ENCODE data around the gene LRRC4C.

Gene LRRC4C

DNA sequence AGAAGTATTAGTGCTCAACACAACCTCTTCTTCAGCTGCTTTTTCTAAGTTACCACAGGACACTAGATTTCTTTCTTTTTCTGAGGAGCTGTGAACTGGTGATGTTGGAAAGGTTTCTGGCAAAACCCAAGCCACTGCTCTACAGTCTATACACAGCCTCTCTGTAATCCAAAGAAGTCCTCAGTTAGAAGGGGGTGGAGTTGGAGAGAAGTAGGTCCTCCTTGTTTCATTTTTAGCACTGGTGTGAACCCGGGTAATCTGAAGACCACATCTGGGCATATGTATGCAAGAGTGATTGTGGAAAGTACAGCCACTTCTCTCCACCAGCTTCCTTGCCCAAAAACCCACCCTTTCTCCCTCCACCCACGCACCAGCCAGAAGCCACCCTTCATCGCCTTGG lies 1168.1 kb downstream of the LRRC4C start:
- no peak for DNase-seq (ENCODE audit: low read depth)

DNA sequence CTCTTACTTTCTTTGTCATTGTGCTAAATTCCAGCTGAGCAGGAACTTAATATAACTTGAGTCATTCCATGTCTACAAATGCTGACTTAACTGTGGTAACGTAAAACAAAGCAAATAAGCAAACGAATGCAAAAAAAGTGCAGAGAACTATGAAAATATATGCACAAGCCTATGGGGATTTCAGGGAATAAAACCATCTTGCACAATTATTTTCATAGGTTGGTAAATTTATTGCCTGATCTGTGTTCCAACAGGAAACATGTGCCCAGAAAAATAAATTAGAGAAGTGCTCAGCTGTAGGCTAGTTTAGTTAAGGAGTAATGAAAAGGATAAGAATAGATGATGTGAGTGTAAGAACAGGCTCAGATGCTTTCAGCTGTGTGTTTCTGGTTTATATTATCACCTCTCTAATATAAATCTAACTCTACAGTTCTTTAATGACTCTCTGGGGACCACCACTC lies 1169.3 kb downstream of the LRRC4C start:
- DNase-seq (ENCODE audit: low read depth) = no peak

DNA sequence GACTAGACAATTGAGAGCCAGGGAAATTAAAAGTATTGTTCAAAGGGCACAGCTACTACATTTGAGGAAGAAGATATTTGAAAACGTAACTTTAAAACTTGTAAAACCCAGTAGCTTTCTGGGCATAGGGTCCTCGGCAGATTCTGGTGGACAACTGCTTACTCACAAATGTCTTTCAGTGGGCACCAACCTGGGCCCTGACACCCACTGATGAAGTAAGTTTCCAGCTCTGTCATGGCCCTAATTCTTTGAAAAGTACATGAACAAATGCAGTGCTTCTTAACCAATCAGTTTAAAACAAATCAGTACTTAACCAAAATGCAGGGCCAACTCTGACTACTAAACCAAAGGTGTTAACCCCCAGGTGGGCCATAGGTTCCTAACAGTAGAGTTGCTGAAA lies 1170.1 kb downstream of the LRRC4C start:
- no peak for DNase-seq (ENCODE audit: low read depth)

DNA sequence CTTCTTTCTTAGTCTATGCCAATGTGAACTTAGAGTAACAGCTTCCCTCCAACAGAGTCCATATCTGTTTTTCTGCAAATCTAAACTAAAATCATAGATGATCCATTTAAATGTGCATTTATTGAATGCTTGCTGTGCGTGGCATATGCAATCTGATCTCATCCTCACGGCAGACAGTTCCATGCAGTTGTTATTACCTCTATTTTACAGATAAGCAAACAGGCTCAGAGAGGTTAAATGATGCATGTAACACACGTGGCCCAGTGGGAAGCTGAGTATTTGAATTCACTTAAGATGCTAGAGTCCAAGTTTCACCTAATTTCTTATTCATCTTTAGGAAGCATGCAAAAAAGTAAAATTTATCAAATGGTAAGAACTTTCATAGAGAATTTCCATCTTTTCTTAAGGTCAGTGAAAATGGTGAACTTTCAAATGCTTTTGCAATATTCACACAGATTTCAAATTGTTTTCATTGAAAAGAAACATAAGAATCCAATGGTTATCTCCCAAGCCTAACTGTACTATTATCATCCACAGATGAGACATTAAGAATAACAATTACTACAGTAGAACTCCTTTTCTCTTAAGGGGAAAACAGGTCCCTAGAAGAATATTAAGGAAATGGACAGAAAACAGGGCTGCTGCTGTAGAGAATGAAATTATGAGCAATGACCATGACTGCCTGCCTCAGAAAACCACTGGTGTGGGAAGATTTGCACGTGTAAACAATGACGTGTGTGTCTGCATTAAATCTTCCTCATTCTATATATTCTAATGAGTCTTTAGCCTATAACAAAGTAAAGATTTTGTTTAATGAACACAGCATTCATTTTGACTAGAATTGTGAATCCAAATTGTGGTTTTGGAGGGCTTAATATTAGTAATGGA lies 1171.3 kb downstream of the LRRC4C start:
- DNase-seq (ENCODE audit: low read depth) = no peak

DNA sequence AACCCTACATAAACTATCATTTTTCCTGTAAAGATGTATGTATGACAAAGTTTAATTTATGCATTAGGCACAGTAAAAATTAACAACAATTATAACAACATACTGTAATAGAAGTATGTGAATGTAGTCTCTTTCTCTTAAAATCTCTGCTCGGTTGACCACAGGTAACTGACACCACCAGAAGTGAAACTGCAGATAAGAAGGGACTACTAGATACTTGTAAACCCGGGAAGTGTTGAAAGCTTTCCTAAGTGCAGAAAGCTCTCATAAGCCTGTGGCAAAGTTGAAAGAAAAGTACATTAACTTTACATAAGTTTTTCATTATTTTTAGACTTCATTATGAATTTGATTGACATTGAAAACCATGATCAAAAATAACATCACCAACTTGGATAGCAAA lies 1173.3 kb downstream of the LRRC4C start:
- no peak for DNase-seq (ENCODE audit: low read depth)

DNA sequence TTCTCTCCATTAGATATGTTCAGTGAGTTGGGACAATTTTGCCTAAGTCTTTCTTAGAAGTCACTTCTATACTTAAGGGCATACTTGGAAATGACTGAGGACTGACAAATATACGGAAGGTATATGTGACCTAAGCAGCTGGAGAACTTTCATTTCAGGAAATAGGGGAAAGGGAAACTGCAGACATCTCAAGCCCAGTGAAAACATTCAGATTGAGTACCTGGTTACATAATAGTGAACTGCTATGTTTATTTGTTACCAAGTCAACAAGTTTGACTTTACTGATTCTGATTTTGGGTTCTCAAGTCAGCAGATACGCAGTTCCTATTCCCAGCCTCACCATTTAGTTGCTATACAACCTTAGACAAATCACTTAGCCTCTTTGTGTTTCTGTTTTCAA lies 1173.9 kb downstream of the LRRC4C start:
- DNase-seq (ENCODE audit: low read depth) = no peak

DNA sequence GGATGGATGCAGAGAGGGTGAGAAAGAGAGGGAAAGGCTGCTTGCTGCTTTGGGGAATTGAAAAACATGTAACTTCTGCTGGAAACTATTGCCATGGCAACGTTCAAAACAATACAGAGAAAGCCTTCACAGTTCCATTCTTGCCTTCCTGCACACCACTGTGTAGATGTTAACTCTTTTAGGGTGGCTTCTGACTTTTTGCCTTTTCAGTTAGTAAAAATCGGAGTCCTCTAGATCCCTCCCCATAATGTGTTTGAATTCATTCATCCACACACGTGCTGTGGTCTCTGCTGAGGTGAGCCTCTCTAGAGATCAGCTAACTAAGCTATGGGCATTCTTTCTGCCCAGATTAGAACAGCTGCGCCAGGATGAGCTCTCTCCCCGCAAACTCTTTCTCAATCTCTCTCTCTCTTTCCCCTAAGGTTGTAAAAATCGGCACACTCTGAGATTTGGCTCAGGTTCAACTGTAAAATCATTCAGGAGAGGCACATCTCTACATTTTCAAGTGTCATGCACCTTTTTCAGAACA lies 1178.3 kb downstream of the LRRC4C start:
- DNase-seq (ENCODE audit: low read depth) = no peak

DNA sequence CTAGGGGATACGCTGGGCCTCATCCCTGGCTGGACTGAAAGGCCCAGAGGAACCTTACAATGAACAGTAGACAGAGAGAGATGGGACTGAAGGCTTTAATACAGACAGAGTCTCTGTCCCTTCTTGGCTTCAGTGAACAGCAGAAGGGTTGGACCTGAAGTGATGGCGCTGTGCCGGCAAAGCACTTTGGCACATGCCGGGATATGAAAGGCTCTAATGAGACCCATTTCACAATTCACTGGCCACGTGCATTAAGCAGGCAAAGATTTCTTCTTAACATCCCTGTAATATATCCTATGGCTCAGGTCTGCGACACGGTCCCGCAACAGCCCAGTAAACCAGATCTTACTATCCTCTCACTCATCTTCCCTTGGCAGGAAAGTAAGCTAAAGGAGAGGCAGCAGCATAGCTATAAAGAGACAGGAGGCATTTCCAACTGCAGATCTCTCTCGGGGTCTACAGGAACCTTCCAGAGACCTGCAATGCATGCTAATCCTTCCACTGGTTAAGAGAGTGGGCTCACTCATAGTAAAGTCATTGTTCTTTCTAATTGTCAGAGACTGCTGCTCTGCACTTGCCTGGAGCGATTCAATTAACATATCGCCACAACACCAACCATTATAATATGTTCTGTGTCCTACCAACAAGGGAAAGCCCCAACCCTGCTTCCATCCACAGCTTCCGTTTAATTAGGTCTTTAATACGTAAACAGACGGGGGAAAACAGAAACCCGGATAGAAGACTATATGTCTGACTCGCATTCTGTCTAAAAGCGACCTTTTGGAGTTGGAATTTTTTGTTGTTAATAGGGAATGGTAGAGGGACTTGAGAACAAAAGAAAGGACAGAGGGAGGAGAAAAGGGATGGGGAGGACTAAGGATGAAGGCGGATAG lies 1179.0 kb downstream of the LRRC4C start:
- no peak for DNase-seq (ENCODE audit: low read depth)

DNA sequence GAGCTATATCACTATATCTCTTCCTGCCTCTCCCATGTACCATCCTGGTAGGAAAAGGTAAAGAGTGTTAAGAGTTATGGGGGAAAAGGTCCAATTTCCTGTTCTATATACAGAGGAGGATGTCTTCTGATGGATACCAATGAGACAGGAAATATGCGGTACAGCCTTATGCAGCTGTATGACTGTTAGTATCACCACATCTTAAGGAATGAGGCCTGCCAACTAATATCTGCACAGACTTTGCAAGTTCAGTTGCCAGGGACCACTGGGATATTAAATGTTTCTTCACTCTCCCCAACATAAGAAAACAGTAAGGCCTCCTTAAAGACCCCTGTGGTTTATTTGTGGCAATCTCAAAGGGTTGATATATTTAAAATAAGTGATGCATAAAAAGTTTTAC lies 1182.5 kb downstream of the LRRC4C start:
- no peak for DNase-seq (ENCODE audit: low read depth)

DNA sequence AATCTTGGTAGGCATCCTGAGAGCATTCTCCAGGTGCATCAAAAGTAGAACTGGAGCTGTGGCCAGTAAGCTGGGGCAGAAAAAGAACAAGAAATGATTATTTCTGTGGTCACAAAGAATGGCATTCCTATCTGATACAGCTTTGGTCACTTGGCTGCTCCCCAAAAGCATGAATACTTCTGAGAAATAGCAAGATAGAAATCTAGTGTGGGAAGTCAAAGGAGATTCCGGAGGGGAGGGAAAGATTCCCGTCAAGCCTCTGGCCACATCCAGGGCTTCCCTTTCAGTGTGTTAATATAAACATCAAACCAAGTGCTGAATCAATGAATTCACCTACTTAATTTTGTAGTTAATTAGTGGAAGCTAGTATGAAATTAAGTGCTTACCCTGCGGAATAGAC lies 1185.4 kb downstream of the LRRC4C start:
- DNase-seq (ENCODE audit: low read depth) = no peak

DNA sequence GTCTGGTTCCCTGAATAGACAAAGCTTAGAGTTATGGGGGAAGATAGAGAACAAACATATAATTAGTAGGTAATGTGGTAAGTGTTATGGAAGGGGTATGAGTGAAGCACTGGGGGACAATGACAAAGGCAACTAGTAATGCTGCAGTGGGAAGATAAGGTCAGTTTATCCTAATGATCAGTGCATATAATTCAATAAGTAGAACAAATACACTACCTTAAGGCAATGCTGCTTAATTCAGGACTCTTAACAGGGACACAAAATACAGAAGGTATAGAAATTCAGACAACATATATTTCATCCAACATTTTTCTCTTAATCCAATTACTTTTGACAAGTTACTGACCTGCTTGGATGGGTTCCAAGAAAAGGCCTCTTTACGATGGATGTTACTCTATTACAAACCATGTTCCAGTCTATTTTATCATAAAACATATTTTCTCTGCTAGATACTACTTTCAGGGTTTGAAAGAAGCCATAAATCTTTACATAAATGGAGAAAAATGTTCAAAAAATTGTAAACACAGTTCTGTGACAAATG lies 1186.2 kb downstream of the LRRC4C start:
- DNase-seq (ENCODE audit: low read depth) = no peak

DNA sequence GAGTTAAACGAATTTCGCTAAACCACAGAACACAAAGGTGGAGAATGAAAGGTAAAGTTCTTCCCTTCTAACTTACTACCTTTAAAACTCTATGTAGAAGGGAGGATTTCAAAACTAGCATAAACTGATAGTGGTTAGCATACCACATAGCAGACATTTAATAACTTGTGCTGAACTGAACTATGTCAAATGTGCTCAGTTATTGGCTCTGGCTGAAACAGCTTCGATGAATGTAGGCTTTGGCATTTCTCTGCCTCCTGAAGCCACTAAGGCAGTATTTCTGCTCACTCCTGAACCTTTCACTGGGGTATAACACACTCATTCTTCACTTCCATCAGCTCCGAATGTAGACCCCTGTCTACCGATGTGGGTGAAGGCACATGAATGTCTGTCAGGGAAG lies 1188.1 kb downstream of the LRRC4C start:
- DNase-seq (ENCODE audit: low read depth) = no peak

DNA sequence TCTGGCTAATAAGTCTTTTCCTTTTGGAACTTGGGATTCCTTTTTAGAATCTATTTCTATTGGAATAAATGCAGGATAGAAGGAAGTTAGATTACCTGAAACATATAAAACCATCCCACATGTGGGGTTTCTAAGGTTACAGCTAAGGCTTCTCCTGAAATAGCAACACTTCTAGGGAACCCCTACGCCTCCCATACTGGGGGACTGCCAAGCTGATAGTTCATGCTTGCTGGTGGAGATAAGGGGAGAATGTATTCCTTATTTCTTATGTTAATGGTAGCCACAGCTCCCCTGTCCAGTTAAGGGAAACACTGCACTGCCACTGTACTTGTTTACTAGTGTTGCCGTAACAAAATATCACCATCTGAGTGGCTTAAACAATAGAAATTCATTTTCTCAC lies 1189.6 kb downstream of the LRRC4C start:
- DNase-seq (ENCODE audit: low read depth) = no peak

DNA sequence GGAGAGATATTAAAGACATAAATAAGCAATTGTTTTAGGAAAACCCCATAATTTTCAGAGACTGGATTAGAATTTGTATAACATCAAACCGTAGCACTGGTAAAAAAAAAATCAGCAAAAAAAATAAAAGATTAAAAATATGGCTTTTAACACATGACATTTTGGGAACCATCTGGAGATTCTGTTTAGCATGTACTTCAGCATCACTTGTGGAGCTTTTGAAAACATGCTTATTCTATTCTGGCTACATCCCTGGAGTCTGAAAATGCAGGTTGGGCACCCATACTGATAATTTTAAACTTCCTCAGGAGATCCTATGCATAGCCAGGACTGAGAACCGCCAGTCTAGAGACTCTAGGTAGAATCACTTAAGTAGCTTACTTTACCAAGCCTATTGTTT lies 1190.9 kb downstream of the LRRC4C start:
- no peak for DNase-seq (ENCODE audit: low read depth)

DNA sequence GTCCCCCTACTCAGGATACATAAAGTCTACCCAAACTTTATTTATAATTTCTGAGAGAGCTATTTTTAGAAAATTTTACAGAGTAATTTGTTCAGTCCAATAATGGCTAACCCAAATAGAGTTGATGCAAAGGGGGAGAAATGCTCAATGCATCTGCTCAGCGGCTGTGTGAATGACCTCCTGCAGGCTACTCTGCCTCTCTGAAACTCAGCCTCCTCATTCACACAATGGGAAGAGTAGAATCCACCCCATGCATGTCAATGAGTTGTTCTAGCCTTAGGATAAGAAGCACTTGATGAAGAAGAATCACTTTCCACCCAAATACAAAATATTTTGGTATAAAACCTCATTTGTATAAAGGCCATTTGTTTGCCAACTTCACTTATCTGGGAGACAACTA lies 1204.0 kb downstream of the LRRC4C start:
- DNase-seq (ENCODE audit: low read depth) = no peak

DNA sequence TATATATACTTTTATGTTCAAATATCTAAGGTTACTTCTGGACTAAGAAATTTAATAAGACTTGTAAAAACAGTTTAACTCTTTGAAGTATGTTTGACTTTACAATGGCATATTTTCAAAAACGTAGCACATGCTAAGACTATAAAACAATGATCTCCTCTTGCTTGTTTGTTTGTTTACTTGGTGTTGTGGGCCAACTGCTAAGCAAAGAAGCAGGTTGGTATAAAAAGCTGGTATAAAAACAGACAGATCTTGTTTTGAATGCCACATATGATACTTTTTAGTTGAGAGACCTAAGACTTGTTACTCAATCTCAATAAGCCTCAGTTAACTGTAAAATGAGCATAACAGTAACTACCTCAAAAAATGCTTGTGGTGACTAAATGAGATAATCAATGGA lies 1206.3 kb downstream of the LRRC4C start:
- DNase-seq (ENCODE audit: low read depth) = no peak

DNA sequence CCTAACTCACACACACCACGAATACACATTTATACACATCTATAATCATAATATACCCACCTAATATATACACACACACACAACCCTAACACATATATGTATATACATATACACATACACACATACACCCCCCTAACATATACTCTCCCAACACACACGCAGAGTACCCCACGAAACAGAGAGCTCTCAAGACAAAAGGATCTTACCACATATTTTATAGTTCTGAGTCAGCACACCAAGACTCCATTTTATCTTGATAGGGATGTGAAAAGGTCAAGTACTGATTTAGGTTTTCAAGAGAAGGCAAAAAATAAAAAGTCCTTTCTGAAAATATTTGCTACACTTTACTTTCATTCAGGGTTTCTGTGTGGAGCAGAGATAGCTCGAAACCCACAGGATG lies 1207.2 kb downstream of the LRRC4C start:
- DNase-seq (ENCODE audit: low read depth) = no peak

DNA sequence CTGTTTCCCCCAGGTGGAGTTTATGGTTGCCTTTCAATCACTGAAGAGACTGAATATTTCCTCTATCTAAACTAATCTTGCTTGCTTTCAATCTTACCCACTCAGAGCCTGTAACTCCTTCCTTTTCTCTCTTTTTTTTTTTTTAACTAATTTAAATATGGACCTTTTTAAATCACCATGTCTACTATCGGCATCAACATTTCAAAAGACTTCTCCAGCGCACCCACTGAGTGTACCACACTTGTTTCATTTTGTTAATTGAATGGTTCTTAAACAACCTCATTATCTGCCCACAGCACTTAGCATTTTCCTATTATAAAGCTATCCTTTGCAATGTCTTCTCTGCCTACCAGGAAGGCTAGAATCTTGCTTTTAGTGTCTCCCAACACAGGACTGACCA lies 1212.5 kb downstream of the LRRC4C start:
- no peak for DNase-seq (ENCODE audit: low read depth)

DNA sequence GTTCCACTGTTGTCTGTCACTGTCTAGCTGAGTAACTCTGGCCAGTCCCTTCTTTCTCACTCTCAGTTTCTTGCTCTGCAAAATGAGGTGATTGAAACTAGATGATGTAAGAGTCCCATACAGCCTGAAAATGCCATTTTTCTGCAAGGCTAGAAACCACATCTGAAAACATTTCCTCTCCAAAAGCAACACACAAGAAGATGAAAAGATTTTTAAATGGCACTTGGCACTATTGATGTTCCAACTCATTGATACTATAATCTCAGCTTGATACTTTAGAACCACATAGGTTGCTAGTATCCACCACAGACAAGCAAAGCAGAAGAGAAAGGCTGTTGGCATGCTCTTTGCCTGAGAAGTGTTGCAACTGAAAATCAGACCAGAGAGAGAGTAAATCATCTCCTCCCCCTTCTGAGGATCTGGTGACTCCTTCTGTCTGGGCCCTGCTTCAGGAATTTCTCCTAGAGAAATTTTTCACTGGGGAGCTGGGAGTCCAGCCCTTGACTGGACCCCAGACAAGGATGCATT lies 1217.9 kb downstream of the LRRC4C start:
- DNase-seq (ENCODE audit: low read depth) = no peak

DNA sequence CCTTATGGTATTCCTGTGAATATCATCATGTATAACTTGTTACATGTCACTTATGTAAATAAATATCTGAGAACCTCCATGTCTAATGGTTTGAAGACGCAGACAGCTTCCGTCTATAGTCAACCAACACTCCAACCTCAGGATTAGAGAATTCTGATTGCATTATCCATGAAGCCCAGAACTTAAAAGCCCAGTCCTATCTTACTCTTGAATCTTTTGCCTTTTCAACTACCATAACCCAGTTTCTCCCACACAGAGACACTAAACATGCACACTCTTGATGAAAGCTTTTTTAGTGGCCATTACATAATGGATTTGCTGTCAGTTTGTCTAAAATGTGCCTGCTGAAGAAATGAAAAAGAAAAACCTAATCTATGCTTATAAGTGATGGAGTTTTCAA lies 1219.2 kb downstream of the LRRC4C start:
- no peak for DNase-seq (ENCODE audit: low read depth)

DNA sequence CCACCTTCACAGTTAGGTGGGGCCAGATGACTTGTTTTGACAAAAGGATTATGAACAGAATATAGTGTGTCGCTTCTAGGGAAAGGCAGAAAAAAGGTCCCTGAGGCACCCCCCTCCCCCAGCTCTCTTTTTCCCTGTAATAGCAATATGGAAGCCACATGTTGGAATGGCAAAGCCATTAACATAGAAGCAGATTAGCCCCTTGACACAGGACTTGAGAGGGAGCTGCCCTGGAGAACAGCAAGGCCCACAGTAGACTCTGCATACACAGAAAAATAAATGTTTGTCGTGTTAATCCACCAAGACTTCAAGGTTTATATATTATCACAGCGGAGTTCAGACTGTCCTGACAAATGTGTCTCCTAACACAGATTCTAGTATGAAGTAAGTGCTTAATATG lies 1222.9 kb downstream of the LRRC4C start:
- DNase-seq (ENCODE audit: low read depth) = no peak

DNA sequence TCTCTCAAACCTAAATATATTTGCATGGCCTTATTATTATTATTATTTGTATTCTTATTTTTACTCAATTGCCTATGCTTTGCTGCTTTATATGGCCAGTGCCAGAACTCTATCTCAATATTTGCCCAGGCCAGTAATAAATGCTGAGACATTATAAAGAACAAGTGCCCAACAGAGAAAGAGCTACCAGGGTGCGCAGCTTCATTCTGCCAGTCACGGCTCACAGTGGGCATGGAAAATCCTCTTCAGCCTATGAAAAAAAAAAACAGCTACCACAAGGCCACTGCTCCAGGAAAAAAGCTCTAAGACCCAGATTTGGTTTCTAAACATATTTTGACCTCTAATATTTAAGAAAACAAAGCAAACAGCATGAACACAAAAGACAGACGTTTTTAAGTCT lies 1223.6 kb downstream of the LRRC4C start:
- no peak for DNase-seq (ENCODE audit: low read depth)
